K562 treated with DMSO at 1 percent for 4 hours (cell line): ENCODE data around the gene PSMD7. TPM values are rescaled to one million over a fixed set of nuclear protein-coding genes. Genes with fewer than 3 reads are reported as not detected.

ENCODE experiments used
- total RNA-seq: library from RNA; unstranded; fragments of 300-600 nt; gene quantifications from 2 replicates; pipeline ENCODE4 v1.2.3, GENCODE V29; 2022; ENCODE audit not compliant: insufficient read depth

PSMD7 gene
- 120 and 122 TPM in 2 replicates for total RNA-seq

GRCh38 chr16:74296432-74297144, at the start of gene PSMD7:
TSS of gene PSMD7 (plus strand) at chr16:74296814. CDS start at chr16:74296915, 101 bp downstream.

Other genes with a start within 250 kb of the PSMD7 start
- 0.85 TPM in 1 of 2 replicates, not detected in the other for gene NPIPB15, start 79.5 kb downstream of the PSMD7 start, total RNA-seq
- gene CLEC18B, start 124.7 kb downstream of the PSMD7 start, total RNA-seq, result 1.6 and 6.8 TPM in 2 replicates